GM12891 (cell line): ENCODE data around the gene GGCX.

ENCODE experiments used
- PAX5 ChIP-seq: IDR thresholded peaks from 2 replicates; pipeline ENCODE4 v1.6.1; 2011; ENCODE audit warnings: low read length, moderate library complexity, mild to moderate bottlenecking; ENCODE audit not compliant: insufficient read depth, severe bottlenecking
- POLR2A ChIP-seq: IDR thresholded peaks from 2 replicates; pipeline ENCODE4 v1.6.1; 2011; ENCODE audit warnings: low read depth, low read length, control low read depth
- POLR2AphosphoS5 ChIP-seq: IDR thresholded peaks from 2 replicates; pipeline ENCODE4 v1.6.1; 2011; ENCODE audit warnings: low read depth, low read length, control low read depth
- POU2F2 ChIP-seq: IDR thresholded peaks from 2 replicates; pipeline ENCODE4 v1.6.1; 2011; ENCODE audit warnings: low read depth, mild to moderate bottlenecking, control low read depth, low read length, moderate library complexity
- SPI1 ChIP-seq: IDR thresholded peaks from 2 replicates; pipeline ENCODE4 v1.6.1; 2011; ENCODE audit warnings: low read depth, low read length, control low read depth
- TAF1 ChIP-seq: IDR thresholded peaks from 2 replicates; pipeline ENCODE4 v1.6.1; 2011; ENCODE audit warnings: low read depth, low read length, control low read depth

DNA sequence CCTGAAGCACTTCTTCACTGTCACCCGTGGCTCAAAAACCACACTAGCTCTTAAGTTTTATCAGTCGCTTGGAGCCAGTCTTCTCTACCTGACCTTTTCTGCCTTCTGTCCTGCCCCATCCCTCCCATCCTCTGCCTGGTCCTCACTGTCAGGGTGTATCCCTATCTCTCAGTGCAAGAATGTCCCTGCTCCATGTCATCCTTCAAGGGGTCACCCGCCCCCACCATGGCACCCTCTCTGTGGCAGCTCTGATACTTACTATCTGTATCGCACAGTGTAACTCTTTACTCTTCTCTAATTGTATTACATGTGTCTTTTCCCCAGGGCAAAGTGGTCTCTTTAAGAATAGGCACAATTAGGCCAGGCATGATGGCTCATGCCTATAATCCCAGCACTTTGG, 27.4 kb upstream of the GGCX start:
- TF ChIP-seq POLR2A = no peak
- no peak for TF ChIP-seq POLR2AphosphoS5
- TF ChIP-seq SPI1 = no peak
- no peak for TF ChIP-seq POU2F2
- TF ChIP-seq TAF1 = no peak
- TF ChIP-seq PAX5 = no peak
